Measurements from ENCODE around the gene TLE1.

- TF ChIP-seq POLR2AphosphoS5 (IDR thresholded peaks at IDR 0.05; ENCODE audit: low read depth, low read length) (no peak), SIN3A (IDR thresholded peaks at IDR 0.05; ENCODE audit: borderline replicate concordance, insufficient read depth, low read length) (no peak), TAF1 (IDR thresholded peaks at IDR 0.05; ENCODE audit: borderline replicate concordance, insufficient read depth, low read length) (no peak), REST (IDR thresholded peaks at IDR 0.05; ENCODE audit: insufficient read depth in 1 of 2, low read depth in 2 of 2, low read length in 2 of 2) (no peak), FOXP2 (optimal IDR thresholded peaks at IDR 0.05; ENCODE audit: borderline replicate concordance, extremely low read depth, extremely low read length, insufficient read depth) (no peak)
Measured at GRCh38 chr9:81637276-81637675, 52.1 kb downstream of the TLE1 start.

Measured in PFSK-1 (cell line).